Suppressor macrophage treated with lipopolysaccharide for 1 hour (primary cell): ENCODE measurements around the gene RIOX2.
"Not testable (repeated sequence)": the region's sequence is repeated elsewhere in the genome, so short reads cannot be mapped to it uniquely, and the experiment has no call there.

ENCODE experiments used
- DNase-seq, 3 donors: peaks; one replicate each; pipeline ENCODE4 v3.0.0-alpha.2; 2020 to 2022

The RIOX2 gene

DNA sequence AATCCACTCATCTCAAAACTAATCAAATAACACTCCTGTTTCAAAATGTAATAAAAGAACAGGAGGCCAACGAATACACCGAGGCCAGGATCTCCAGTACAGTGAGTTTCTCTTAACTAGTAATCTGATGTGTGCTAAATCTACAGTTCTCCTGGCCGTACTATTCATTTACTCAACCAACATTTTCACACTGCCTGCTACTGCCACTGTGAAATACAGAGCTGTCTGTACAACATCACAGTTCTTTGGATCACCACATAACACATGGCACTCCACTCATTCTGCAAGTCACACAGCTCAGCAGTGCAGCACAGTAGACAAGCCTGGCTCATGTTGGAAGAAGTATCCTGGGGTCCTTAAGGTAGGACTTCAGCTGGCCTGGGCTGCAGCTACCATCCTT is 21.9 kb downstream of the RIOX2 start:
- DNase-seq: no peak

- DNase-seq: no peak
Measured at GRCh38 chr3:97949743-97950142, 22.5 kb downstream of the RIOX2 start.

DNA sequence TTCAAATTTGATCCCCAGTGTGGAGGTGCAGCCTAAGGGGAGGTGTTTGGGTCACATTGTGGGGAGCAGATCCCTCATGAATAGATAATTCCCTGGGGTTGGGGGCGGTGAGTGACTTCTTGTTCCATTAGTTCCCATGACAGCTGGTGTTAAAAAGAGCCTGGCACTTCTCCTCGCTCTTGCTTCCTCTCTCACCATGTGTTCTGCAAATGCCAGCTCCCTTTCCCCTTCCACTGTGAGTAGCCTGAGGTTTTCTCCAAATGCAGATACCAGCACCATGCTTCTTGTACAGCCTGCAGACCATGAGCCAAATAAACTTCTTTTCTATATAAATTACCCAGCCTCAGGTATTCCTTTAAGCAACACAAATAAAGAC is 23.1 kb downstream of the RIOX2 start:
- no peak for DNase-seq

DNA sequence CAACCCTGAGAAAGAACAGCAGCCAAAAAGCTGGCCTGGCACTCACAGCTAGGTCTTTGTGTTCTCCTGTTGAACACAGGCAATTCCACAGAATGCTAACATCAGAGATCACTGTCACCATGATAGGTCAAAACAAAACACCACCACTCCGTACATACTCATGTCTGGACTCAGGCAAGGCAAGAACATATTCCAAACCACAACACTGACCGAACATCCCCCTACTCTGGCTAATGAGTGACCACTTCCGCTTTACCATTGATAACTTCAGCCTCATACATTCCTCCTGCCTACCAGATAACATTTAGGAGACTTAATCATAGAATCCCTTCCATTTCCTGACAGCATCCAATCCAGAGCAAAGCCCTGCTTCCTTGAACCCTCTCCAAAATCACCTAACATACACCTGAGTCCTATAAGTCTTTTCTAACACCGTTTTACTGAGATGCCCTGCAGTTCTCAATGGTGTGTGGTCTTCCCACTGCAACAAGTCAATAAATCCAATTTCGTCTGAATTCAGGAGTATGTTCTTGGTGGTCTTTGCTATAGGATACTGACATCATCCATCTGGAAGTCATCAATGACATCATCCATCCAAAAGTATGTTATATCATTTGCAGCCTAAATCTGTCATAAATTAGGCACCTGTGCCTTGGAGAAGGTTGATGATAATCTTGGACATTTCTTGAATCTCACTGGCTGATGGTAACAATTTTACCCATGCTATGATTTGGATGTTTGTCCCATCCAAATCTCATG is 23.7 kb downstream of the RIOX2 start:
- DNase-seq: no peak

DNA sequence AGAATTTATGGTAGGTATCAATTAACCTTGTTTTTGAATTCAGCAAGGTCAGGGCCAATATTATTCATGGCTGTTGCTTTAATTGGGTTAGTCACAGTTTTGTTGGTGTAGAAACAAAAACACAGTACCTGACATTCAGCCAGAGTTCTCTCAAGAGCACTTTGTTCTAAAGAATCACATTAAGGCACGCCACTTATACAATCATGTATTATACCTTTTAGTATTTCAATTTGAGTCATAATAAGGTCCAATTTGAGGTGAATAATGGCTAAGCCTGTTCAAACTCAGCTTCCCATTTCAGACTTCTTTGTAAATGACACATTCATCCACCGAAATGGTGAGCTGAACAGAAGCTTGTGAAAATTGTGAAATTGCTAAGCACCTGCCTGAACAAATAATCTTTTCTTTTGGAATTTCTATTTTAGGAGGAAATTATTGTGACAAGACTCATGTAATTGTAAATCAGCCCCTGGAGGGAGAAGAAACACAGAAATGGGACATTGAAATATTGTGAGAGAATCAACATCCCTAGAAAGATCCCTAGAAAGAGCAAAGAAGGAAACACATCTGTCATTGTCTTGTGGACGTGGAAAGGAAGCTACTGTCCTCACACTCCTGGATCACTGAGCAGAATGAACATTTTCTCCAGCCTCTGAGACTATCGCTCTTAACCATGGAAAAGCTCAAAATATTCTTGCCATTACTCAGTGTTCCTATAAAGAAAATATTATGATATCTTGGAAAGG is 29.3 kb downstream of the RIOX2 start:
- DNase-seq: no peak

- DNase-seq: no peak
Measured at GRCh38 chr3:97940034-97940433, 32.2 kb downstream of the RIOX2 start.

- DNase-seq: no peak
Measured at GRCh38 chr3:97939401-97939800, 32.8 kb downstream of the RIOX2 start.

GRCh38 chr3:97938444-97938843 is 33.8 kb downstream of the RIOX2 start:
- DNase-seq: no peak

- DNase-seq: no peak
Measured at GRCh38 chr3:97937205-97937604, 35.0 kb downstream of the RIOX2 start.

- no peak for DNase-seq
Measured at GRCh38 chr3:97935842-97936241, 36.4 kb downstream of the RIOX2 start.

GRCh38 chr3:97934980-97935695 is 37.1 kb downstream of the RIOX2 start:
- no peak for DNase-seq

- no peak for DNase-seq
Measured at GRCh38 chr3:97932387-97932801, 39.8 kb downstream of the RIOX2 start.

GRCh38 chr3:97931218-97931617 is 41.0 kb downstream of the RIOX2 start:
- DNase-seq: no peak

DNA sequence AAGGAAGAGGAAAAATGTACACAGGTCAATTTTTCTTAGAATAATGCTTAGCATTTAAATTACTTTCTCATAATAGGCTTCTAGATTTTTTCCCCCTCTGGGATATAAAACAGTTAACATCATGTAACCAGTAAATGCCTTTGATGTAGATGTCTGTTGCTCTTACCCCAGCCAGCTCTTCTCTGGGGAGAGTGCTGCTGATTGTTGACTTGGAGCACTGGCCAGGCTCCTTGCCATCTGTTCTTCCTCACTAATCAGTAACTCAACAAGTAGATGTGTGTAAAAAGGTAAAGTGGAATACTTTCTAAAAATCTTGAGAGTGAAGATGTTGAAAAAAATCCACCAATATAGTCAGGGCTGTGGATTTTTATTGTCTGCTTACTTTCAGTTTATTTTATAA is 42.2 kb downstream of the RIOX2 start:
- no peak for DNase-seq

GRCh38 chr3:97928986-97929385 is 43.2 kb downstream of the RIOX2 start:
- no peak for DNase-seq

GRCh38 chr3:97927704-97928103 is 44.5 kb downstream of the RIOX2 start:
- no peak for DNase-seq

GRCh38 chr3:97917813-97918536 is 54.3 kb downstream of the RIOX2 start:
- no peak for DNase-seq

DNA sequence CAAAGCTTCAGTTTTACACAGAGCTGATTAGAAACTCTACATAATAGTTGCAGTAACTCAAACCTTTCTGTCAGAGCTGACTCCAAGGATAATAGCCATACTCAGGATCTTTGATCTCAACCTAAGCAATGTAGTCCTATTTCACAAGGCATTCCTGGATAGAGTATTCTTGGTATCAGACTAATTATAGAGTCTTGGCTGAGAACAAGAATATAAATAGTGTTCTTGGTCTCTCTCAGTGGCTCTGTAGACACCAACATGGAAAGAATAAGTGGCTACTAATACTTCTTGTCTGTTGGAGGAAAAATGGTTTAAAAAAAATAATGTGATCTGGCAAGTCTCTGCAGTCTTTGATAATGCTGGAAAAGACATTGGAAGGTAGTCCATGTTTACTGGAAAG is 55.7 kb downstream of the RIOX2 start:
- no peak for DNase-seq

DNA sequence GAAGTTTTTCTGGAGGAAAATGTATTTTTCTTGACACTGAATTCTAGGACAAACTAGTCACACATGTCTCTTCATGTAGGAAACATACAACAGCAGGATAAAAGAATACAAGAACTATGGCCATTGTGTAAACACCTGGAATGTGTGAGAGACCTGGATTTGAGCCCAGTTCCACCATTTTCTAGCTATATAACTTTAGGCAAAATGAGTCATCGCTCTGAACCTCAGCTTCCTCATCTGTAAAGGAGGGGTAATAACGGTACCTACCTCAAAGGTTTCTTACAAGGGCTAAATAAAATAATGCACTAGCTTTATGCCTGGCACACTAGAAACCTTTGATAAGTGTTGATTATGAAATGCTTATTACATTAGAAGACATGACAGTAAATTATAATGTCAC is 57.8 kb downstream of the RIOX2 start:
- DNase-seq: no peak

GRCh38 chr3:97911459-97911858 is 60.8 kb downstream of the RIOX2 start:
- no peak for DNase-seq

GRCh38 chr3:97910931-97911351 is 61.3 kb downstream of the RIOX2 start:
- peak; percentile 30 to 51 (median 50) for DNase-seq

GRCh38 chr3:97910236-97910831 is 61.9 kb downstream of the RIOX2 start:
- peak in 1 of 3 donors; percentile 3 for DNase-seq

- not testable (repeated sequence) for DNase-seq
Measured at GRCh38 chr3:97909830-97910229, 62.4 kb downstream of the RIOX2 start.
